GM12878 (cell line): ENCODE results near the gene NDNF. TPM values are rescaled to one million over a fixed set of nuclear protein-coding genes. Genes with fewer than 3 reads are reported as not detected.

Source experiments
- ATAC-seq: fragments of 200-7000 bp; cut with Tn5 transposase; 3 replicates; pipeline ENCODE4 v1.9.1; 2020; ENCODE audit warnings: mild to moderate bottlenecking, moderate library complexity
- BruUV-seq: library from RNA; stranded (reverse); fragments of 400-500 nt; replicated peaks from 2 replicates; lab custom pipeline; 2021; lab: Mats Ljungman, UMichigan
- CTCF ChIA-PET: fragments of 300-600 bp; sonication (Branson Sonifier 250); formaldehyde crosslinking; extraction: SDS; loops from one replicate; lab custom pipeline; 2021; ENCODE audit warnings: inconsistent platforms; lab: Yijun Ruan, JAX
- POLR2A ChIA-PET: fragments of 350-600 bp; formaldehyde crosslinking; extraction: SDS; loops from one replicate; lab custom pipeline; 2021; ENCODE audit warnings: inconsistent platforms; lab: Charles Lee
- RAD21 ChIA-PET: fragments of 300-600 bp; sonication (Branson Sonifier 250); formaldehyde crosslinking; loops from one replicate; lab custom pipeline; 2023; ENCODE audit warnings: antibody characterized with exemption; ENCODE audit not compliant: unreplicated experiment; lab: Charles Lee
- SMC1A ChIA-PET: fragments of 300-600 bp; sonication (Branson Sonifier 250); formaldehyde crosslinking; loops from one replicate; lab custom pipeline; 2023; ENCODE audit not compliant: unreplicated experiment, uncharacterized antibody; lab: Charles Lee
- DNase-seq: peaks from one replicate; pipeline ENCODE4 v3.0.0-alpha.2; 2011; ENCODE audit warnings: low read depth, low spot score
- FAIRE-seq: peaks from 3 replicates; lab custom pipeline; 2011; peaks lifted over from hg19 to GRCh38; lab: Jason Lieb, UNC
- H2AFZ ChIP-seq: 2 replicates; pipeline ENCODE4 v1.6.0; 2011; ENCODE audit warnings: low read depth, low read length, control low read depth; ENCODE audit not compliant: control insufficient read depth
- H3K27ac ChIP-seq: 2 replicates; pipeline ENCODE4 v1.5.1; 2011; ENCODE audit warnings: control low read depth; ENCODE audit not compliant: control insufficient read depth, insufficient read depth
- H3K27me3 ChIP-seq, 2 experiments: replicated peaks in 1 of 2; 2 replicates each; pipeline versions ENCODE4 v1.6.0 to v1.6.1; 2011; ENCODE audit warnings: low read length in 1 of 2; ENCODE audit not compliant: control insufficient read depth in 2 of 2, insufficient read depth in 2 of 2
- H3K36me3 ChIP-seq, 2 experiments: 2 replicates each; pipeline ENCODE4 v1.5.1; 2011; ENCODE audit warnings: low read length in 1 of 2; ENCODE audit not compliant: control insufficient read depth in 2 of 2, insufficient read depth in 2 of 2
- H3K4me1 ChIP-seq: 2 replicates; pipeline ENCODE4 v1.6.1; 2011; ENCODE audit warnings: mild to moderate bottlenecking, low read length, moderate library complexity, mixed read lengths; ENCODE audit not compliant: control insufficient read depth, insufficient read depth
- H3K4me2 ChIP-seq: 2 replicates; pipeline ENCODE4 v1.6.0; 2011; ENCODE audit warnings: control low read depth; ENCODE audit not compliant: control insufficient read depth, insufficient read depth
- H3K4me3 ChIP-seq: fragments of 200-600 bp; sonication (generic); 2 replicates; pipeline ENCODE4 v1.5.1; 2016
- H3K79me2 ChIP-seq: 2 replicates; pipeline ENCODE4 v1.6.0; 2011; ENCODE audit warnings: low read length; ENCODE audit not compliant: control insufficient read depth, insufficient read depth
- H3K9ac ChIP-seq: 2 replicates; pipeline ENCODE4 v1.8.0; 2011; ENCODE audit warnings: low read length, control low read depth, mixed read lengths; ENCODE audit not compliant: control insufficient read depth, insufficient read depth
- H3K9me3 ChIP-seq: replicated peaks from 3 replicates; pipeline ENCODE4 v1.5.1; 2011; ENCODE audit warnings: mild to moderate bottlenecking, low read length; ENCODE audit not compliant: control insufficient read depth, insufficient read depth
- H4K20me1 ChIP-seq: 2 replicates; pipeline ENCODE4 v1.6.0; 2011; ENCODE audit not compliant: control insufficient read depth, insufficient read depth
- ATF7 ChIP-seq: fragments of 450-650 bp; IDR thresholded peaks from 2 replicates; pipeline ENCODE4 v1.6.1; 2016; ENCODE audit warnings: low read depth, mild to moderate bottlenecking
- BACH1 ChIP-seq: fragments of 450-650 bp; IDR thresholded peaks from 2 replicates; pipeline ENCODE4 v1.6.1; 2017; ENCODE audit warnings: mild to moderate bottlenecking, borderline replicate concordance
- CHD4 ChIP-seq: fragments of 200-600 bp; sonication (generic); IDR thresholded peaks from 2 replicates; pipeline ENCODE4 v1.6.1; 2016; ENCODE audit warnings: mild to moderate bottlenecking
- PRDM15 ChIP-seq: fragments of 450-650 bp; formaldehyde crosslinking; IDR thresholded peaks from 2 replicates; pipeline ENCODE4 v1.4.0; 2020; ENCODE audit warnings: mild to moderate bottlenecking, moderate library complexity
- RELB ChIP-seq: fragments of 450-650 bp; IDR thresholded peaks from 2 replicates; pipeline ENCODE4 v1.6.1; 2017; ENCODE audit warnings: low read depth, mild to moderate bottlenecking, moderate library complexity
- YY1 ChIP-seq: IDR thresholded peaks from 2 replicates; pipeline ENCODE4 v1.6.1; 2011; ENCODE audit warnings: low read depth, mild to moderate bottlenecking, low read length
- ZZZ3 ChIP-seq: IDR thresholded peaks from 2 replicates; pipeline ENCODE4 v1.6.1; 2011; ENCODE audit warnings: low read depth; ENCODE audit not compliant: control insufficient read depth, insufficient read length
- WGBS: methylation state at CpG from one replicate; pipeline ENCODE4 v1.1.6; 2016; ENCODE audit warnings: low lambda C conversion rate; ENCODE audit not compliant: insufficient replicate concordance, insufficient coverage; ENCODE audit errors: missing lambda C conversion rate; 5-methylcytosine and 5-hydroxymethylcytosine counted together
- in situ Hi-C: fragments of 300-500 bp; cut with MboI; formaldehyde crosslinking; loops from 9 replicates; pipeline ENCODE4 v1.14.3; 2018; ENCODE audit warnings: mixed read lengths
- intact Hi-C: fragments of 100-400 bp; cut with micrococcal nuclease; formaldehyde crosslinking; loops from one replicate; pipeline ENCODE4 v1.14.2; 2022; ENCODE audit not compliant: unreplicated experiment
- polyA plus RNA-seq, 11 experiments: library from polyadenylated mRNA; depleted of rRNA in 4 of 11; unstranded in 6 of 11; stranded (reverse) in 5 of 11; fragments of >200 nt; fragmentation: Nextera tagmentation in 4 of 11; fragmentation: Illumina TruSeq in 1 of 11; extraction: Ambion mirVana in 4 of 11; extraction: Trizol in 1 of 11; gene quantifications; 1 replicate in 1 of 11; 2 replicates in 10 of 11; pipeline versions ENCODE4 v1.2.1 to v1.2.3, GENCODE V29; 2011 to 2016; ENCODE audit warnings: inconsistent platforms in 2 of 11, missing spikeins in 2 of 11, low read depth in 1 of 11
- total RNA-seq, 4 experiments: library from RNA; depleted of rRNA in 3 of 4; stranded (reverse); fragments of >200 nt in 3 of 4; fragmentation: Illumina TruSeq in 1 of 4; extraction: Trizol in 1 of 4; gene quantifications; 2 replicates each; pipeline versions ENCODE4 v1.2.1 to v1.2.3, GENCODE V29; 2013 to 2021

NDNF gene
- total and polyA plus RNA-seq, 10 of the 15 experiments (the other 5 are each of a cell fraction or from before 2014, with no cell fraction given) = 0.26 TPM; not detected in 9

- H3K79me2 ChIP-seq = no peaks in the 10 kb centered on the region
- H3K27ac ChIP-seq = no peak overlapping the region
- no peak overlapping the region for H3K4me3 ChIP-seq
- in situ Hi-C loops = no loop called here
- FAIRE-seq (no peak), DNase-seq (no peak), ATAC-seq (no peak)
- no peaks in the 10 kb centered on the region for H3K27me3 ChIP-seq
- ChIA-PET RAD21 (no interaction called here), POLR2A (no interaction called here), CTCF (no interaction called here), SMC1A (no interaction called here)
- H3K9me3 ChIP-seq = no peaks in the 10 kb centered on the region
- 0% methylated on average over 2 of the region's 2 CpGs for WGBS
- no peak overlapping the region for H3K4me2 ChIP-seq
- no TSS peak for BruUV-seq
- intact Hi-C loops = no loop called here
- TF ChIP-seq CHD4 = no peak
- TF ChIP-seq BACH1 = no peak
- TF ChIP-seq ATF7 = no peak
- no peak for TF ChIP-seq RELB
- no peak for TF ChIP-seq YY1
- TF ChIP-seq ZZZ3 = no peak
- TF ChIP-seq PRDM15 (CRISPR knock-in tag) = no peak
- no peaks in the 10 kb centered on the region for H4K20me1 ChIP-seq
- H3K9ac ChIP-seq = no peak overlapping the region
- H2AFZ ChIP-seq = no peak overlapping the region
- H3K36me3 ChIP-seq = no peaks in the 10 kb centered on the region
- H3K4me1 ChIP-seq = no peaks in the 10 kb centered on the region
Measured at GRCh38 chr4:121011138-121011537, 61.2 kb downstream of the NDNF start.
